GM12878 (cell line): ENCODE measurements around the gene TPPP.

Source experiments
- CBFB ChIP-seq: IDR thresholded peaks from 2 replicates; pipeline ENCODE4 v1.6.1; 2016; ENCODE audit warnings: antibody characterized with exemption, low read depth
- EP300 ChIP-seq, 2 experiments: fragments of 150-350 bp in 1 of 2; IDR thresholded peaks; 2 replicates each; pipeline ENCODE4 v1.6.1; 2011 to 2012; ENCODE audit warnings: low read depth in 2 of 2, low read length in 2 of 2, borderline replicate concordance in 1 of 2, improper control_type of control experiment in 1 of 2, inconsistent platforms in 1 of 2; ENCODE audit not compliant: control insufficient read depth in 1 of 2
- EZH2 ChIP-seq: IDR thresholded peaks from 2 replicates; pipeline ENCODE4 v1.6.1; 2012; ENCODE audit warnings: low read depth, mild to moderate bottlenecking, control low read depth, inconsistent platforms, low read length, borderline replicate concordance; ENCODE audit not compliant: control insufficient read depth
- IKZF2 ChIP-seq, 2 experiments: fragments of 450-650 bp; IDR thresholded peaks; 2 replicates each; pipeline ENCODE4 v1.6.1; 2017; ENCODE audit warnings: mild to moderate bottlenecking in 2 of 2, moderate library complexity in 2 of 2
- KAT2A ChIP-seq: conservative IDR thresholded peaks from 2 replicates; pipeline ENCODE4 v1.6.1; 2011; ENCODE audit warnings: low read depth, low read length; ENCODE audit not compliant: control insufficient read depth
- MXI1 ChIP-seq: fragments of 150-350 bp; IDR thresholded peaks from 2 replicates; pipeline ENCODE4 v1.6.1; 2011; ENCODE audit warnings: low read depth, mild to moderate bottlenecking, inconsistent platforms, low read length, improper control_type of control experiment
- MYC ChIP-seq: IDR thresholded peaks from 2 replicates; pipeline ENCODE4 v1.6.1; 2011; ENCODE audit warnings: mild to moderate bottlenecking, low read length, moderate library complexity, inconsistent platforms; ENCODE audit not compliant: insufficient read depth, insufficient replicate concordance, insufficient read length, severe bottlenecking
- POLR2A ChIP-seq: IDR thresholded peaks from 2 replicates; pipeline ENCODE4 v1.6.1; 2011; ENCODE audit warnings: low read depth, mild to moderate bottlenecking, low read length
- POLR2AphosphoS5 ChIP-seq: IDR thresholded peaks from 2 replicates; pipeline ENCODE4 v1.6.1; 2011; ENCODE audit warnings: mild to moderate bottlenecking, low read length, inconsistent platforms
- RAD21 ChIP-seq: IDR thresholded peaks from 2 replicates; pipeline ENCODE4 v1.6.1; 2011; ENCODE audit warnings: mild to moderate bottlenecking, low read depth, low read length, moderate library complexity; ENCODE audit not compliant: insufficient read depth
- TAF1 ChIP-seq: IDR thresholded peaks from 2 replicates; pipeline ENCODE4 v1.6.1; 2011; ENCODE audit warnings: mild to moderate bottlenecking, low read depth, low read length, borderline replicate concordance
- ZNF24 ChIP-seq: fragments of 450-650 bp; IDR thresholded peaks from 2 replicates; pipeline ENCODE4 v1.6.1; 2017; ENCODE audit warnings: antibody characterized with exemption, mild to moderate bottlenecking
- ZNF274 ChIP-seq: IDR thresholded peaks from one replicate; pipeline ENCODE4 v1.8.0; 2011; ENCODE audit not compliant: insufficient read length, insufficient read depth
- TF ChIP-seq, protein P1 (sequence below), 3 experiments: IDR thresholded peaks in 2 of 3; conservative IDR thresholded peaks in 1 of 3; 2 replicates each; pipeline ENCODE4 v1.5.1; 2011; ENCODE audit warnings: low read depth in 3 of 3, low read length in 3 of 3, mild to moderate bottlenecking in 3 of 3, control low read depth in 2 of 3, moderate library complexity in 2 of 3, inconsistent platforms in 1 of 3, mixed read lengths in 1 of 3; ENCODE audit not compliant: control insufficient read depth in 2 of 3, insufficient read depth in 1 of 3; ENCODE audit errors: extremely low read depth in 1 of 3

DNA sequence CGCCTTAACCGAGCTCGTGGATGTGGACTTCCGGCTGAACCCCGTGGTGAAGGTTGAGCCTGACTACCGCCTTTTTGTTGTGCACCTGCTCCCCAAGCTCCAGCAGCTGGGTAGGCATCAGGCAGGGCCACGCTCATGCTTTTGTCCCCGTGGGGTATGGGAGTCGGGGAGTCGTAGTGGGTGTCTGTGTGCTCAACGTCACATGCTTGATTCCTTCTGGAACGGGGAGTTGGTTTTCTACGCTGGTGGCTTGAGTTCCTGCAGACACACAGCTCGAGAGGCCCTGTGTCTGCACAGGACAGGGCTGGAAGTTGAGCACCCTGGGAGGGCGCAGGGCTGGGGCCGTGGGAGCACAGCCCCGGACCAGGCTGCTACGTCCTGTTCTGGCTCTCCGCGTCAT is 73.0 kb downstream of the TPPP start:
- no peak for TF ChIP-seq MYC
- TF ChIP-seq, protein P1, sequence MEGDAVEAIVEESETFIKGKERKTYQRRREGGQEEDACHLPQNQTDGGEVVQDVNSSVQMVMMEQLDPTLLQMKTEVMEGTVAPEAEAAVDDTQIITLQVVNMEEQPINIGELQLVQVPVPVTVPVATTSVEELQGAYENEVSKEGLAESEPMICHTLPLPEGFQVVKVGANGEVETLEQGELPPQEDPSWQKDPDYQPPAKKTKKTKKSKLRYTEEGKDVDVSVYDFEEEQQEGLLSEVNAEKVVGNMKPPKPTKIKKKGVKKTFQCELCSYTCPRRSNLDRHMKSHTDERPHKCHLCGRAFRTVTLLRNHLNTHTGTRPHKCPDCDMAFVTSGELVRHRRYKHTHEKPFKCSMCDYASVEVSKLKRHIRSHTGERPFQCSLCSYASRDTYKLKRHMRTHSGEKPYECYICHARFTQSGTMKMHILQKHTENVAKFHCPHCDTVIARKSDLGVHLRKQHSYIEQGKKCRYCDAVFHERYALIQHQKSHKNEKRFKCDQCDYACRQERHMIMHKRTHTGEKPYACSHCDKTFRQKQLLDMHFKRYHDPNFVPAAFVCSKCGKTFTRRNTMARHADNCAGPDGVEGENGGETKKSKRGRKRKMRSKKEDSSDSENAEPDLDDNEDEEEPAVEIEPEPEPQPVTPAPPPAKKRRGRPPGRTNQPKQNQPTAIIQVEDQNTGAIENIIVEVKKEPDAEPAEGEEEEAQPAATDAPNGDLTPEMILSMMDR (IDR thresholded peaks at IDR 0.05 in 2 of 3, conservative IDR thresholded peaks at IDR 0.05 in 1 of 3; ENCODE audit: control insufficient read depth in 2 of 3, extremely low read depth in 1 of 3, insufficient read depth in 1 of 3, low read depth in 3 of 3, low read length in 3 of 3) = no peak
- no peak for TF ChIP-seq EZH2
- TF ChIP-seq POLR2A = peak; percentile 22; the same call in 1 of the 2 replicates
- TF ChIP-seq ZNF274 = no peak
- TF ChIP-seq CBFB = no peak
- no peak for TF ChIP-seq KAT2A
- TF ChIP-seq POLR2AphosphoS5 = no peak
- no peak for TF ChIP-seq ZNF24
- no peak for TF ChIP-seq MXI1
- TF ChIP-seq IKZF2 (IDR thresholded peaks at IDR 0.05) = no peak
- TF ChIP-seq TAF1 = no peak
- TF ChIP-seq RAD21 = no peak
- no peak for TF ChIP-seq EP300 (IDR thresholded peaks at IDR 0.05; ENCODE audit: borderline replicate concordance in 1 of 2, control insufficient read depth in 1 of 2, low read depth in 2 of 2, low read length in 2 of 2)
